Neural cell (in vitro differentiated cells): Measurements from ENCODE around the gene CCDC50.

Experiments used
- EP300 ChIP-seq: fragments of 450-650 bp; conservative IDR thresholded peaks from 2 replicates; pipeline ENCODE4 v1.6.1; 2014; ENCODE audit warnings: antibody characterized with exemption, mild to moderate bottlenecking, moderate library complexity; ENCODE audit not compliant: poor library complexity, severe bottlenecking
- EZH2 ChIP-seq: fragments of 200-600, 300-800 bp; shearing (Covaris generic), sonication (generic); IDR thresholded peaks from 2 replicates; pipeline ENCODE4 v1.6.1; 2014; ENCODE audit warnings: antibody characterized with exemption, low read length, borderline replicate concordance, mild to moderate bottlenecking; ENCODE audit not compliant: insufficient read depth, poor library complexity, severe bottlenecking
- MXI1 ChIP-seq: fragments of 450-650 bp; conservative IDR thresholded peaks from 2 replicates; pipeline ENCODE4 v1.6.1; 2014; ENCODE audit warnings: antibody characterized with exemption, mild to moderate bottlenecking; ENCODE audit not compliant: poor library complexity, severe bottlenecking
- POLR2AphosphoS5 ChIP-seq: IDR thresholded peaks from 2 replicates; pipeline ENCODE4 v1.6.1; 2012
- RAD21 ChIP-seq: fragments of 450-650 bp; conservative IDR thresholded peaks from 2 replicates; pipeline ENCODE4 v1.6.1; 2014; ENCODE audit warnings: antibody characterized with exemption, mild to moderate bottlenecking, moderate library complexity
- SMC3 ChIP-seq: fragments of 450-650 bp; conservative IDR thresholded peaks from 2 replicates; pipeline ENCODE4 v1.6.1; 2014; ENCODE audit warnings: antibody characterized with exemption, mild to moderate bottlenecking, moderate library complexity; ENCODE audit not compliant: poor library complexity
- TAF1 ChIP-seq: IDR thresholded peaks from 2 replicates; pipeline ENCODE4 v1.6.1; 2012; ENCODE audit warnings: low read depth
- TF ChIP-seq, protein P1 (sequence below): fragments of 450-650 bp; IDR thresholded peaks from 2 replicates; pipeline ENCODE4 v1.5.1; 2014; ENCODE audit warnings: antibody characterized with exemption, mild to moderate bottlenecking, moderate library complexity; ENCODE audit not compliant: poor library complexity, severe bottlenecking
- TF ChIP-seq, protein P2 (sequence below): IDR thresholded peaks from 2 replicates; pipeline ENCODE4 v1.6.1; 2012; ENCODE audit warnings: borderline replicate concordance

DNA sequence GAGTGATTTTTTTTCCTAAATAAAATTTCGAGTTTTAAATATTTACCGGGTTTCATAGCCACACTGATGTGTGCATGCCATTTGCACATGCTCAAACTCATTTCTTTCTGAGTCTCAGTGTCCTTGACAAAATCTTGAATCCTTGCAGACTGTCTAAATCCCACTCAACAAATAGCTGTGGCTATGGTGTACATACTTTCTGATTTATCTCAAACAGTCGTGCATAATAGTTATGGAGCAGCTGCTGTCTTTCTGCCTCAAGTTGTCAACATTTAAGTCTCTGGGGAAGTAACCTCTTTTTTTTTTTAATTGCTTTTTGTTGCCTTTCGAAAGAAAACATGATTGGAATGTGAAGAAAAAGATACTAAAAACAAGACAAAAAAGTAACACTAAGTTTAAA, 53.9 kb downstream of the CCDC50 start:
- TF ChIP-seq, protein P1, sequence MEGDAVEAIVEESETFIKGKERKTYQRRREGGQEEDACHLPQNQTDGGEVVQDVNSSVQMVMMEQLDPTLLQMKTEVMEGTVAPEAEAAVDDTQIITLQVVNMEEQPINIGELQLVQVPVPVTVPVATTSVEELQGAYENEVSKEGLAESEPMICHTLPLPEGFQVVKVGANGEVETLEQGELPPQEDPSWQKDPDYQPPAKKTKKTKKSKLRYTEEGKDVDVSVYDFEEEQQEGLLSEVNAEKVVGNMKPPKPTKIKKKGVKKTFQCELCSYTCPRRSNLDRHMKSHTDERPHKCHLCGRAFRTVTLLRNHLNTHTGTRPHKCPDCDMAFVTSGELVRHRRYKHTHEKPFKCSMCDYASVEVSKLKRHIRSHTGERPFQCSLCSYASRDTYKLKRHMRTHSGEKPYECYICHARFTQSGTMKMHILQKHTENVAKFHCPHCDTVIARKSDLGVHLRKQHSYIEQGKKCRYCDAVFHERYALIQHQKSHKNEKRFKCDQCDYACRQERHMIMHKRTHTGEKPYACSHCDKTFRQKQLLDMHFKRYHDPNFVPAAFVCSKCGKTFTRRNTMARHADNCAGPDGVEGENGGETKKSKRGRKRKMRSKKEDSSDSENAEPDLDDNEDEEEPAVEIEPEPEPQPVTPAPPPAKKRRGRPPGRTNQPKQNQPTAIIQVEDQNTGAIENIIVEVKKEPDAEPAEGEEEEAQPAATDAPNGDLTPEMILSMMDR = no peak
- TF ChIP-seq, protein P2, sequence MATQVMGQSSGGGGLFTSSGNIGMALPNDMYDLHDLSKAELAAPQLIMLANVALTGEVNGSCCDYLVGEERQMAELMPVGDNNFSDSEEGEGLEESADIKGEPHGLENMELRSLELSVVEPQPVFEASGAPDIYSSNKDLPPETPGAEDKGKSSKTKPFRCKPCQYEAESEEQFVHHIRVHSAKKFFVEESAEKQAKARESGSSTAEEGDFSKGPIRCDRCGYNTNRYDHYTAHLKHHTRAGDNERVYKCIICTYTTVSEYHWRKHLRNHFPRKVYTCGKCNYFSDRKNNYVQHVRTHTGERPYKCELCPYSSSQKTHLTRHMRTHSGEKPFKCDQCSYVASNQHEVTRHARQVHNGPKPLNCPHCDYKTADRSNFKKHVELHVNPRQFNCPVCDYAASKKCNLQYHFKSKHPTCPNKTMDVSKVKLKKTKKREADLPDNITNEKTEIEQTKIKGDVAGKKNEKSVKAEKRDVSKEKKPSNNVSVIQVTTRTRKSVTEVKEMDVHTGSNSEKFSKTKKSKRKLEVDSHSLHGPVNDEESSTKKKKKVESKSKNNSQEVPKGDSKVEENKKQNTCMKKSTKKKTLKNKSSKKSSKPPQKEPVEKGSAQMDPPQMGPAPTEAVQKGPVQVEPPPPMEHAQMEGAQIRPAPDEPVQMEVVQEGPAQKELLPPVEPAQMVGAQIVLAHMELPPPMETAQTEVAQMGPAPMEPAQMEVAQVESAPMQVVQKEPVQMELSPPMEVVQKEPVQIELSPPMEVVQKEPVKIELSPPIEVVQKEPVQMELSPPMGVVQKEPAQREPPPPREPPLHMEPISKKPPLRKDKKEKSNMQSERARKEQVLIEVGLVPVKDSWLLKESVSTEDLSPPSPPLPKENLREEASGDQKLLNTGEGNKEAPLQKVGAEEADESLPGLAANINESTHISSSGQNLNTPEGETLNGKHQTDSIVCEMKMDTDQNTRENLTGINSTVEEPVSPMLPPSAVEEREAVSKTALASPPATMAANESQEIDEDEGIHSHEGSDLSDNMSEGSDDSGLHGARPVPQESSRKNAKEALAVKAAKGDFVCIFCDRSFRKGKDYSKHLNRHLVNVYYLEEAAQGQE = no peak
- no peak for TF ChIP-seq MXI1
- TF ChIP-seq EZH2 = no peak
- no peak for TF ChIP-seq TAF1
- TF ChIP-seq POLR2AphosphoS5 = no peak
- TF ChIP-seq EP300 = no peak
- no peak for TF ChIP-seq RAD21
- TF ChIP-seq SMC3 = no peak
